Measurements from ENCODE around the gene TSPAN11.

The TSPAN11 gene

DNA sequence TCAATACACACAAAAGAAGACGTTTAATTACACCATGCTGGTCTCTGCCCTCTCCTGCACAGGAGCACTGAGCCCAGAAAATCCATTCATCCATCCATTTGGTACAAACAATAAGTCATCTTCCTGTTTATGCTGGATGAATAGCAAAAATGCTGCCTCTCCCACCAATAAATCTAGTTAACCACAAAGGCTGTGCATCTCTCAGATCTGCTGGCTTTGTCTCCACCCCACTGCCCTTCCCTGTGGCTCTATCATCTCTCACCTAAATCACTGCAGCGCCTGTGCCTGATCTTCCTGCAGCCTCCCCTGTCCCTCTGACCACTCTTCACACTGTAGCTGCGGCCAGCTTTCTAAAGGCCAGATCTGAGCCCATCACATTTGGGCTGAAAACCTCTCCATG is 74.2 kb downstream of the TSPAN11 start:
- DNase-seq (ENCODE audit: insufficient read length, low spot score) (no peak), FAIRE-seq (no peak)
- TF ChIP-seq, protein P1, sequence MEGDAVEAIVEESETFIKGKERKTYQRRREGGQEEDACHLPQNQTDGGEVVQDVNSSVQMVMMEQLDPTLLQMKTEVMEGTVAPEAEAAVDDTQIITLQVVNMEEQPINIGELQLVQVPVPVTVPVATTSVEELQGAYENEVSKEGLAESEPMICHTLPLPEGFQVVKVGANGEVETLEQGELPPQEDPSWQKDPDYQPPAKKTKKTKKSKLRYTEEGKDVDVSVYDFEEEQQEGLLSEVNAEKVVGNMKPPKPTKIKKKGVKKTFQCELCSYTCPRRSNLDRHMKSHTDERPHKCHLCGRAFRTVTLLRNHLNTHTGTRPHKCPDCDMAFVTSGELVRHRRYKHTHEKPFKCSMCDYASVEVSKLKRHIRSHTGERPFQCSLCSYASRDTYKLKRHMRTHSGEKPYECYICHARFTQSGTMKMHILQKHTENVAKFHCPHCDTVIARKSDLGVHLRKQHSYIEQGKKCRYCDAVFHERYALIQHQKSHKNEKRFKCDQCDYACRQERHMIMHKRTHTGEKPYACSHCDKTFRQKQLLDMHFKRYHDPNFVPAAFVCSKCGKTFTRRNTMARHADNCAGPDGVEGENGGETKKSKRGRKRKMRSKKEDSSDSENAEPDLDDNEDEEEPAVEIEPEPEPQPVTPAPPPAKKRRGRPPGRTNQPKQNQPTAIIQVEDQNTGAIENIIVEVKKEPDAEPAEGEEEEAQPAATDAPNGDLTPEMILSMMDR (IDR thresholded peaks at IDR 0.05; ENCODE audit: insufficient read depth, missing control alignments) = no peak

GRCh38 chr12:31001581-31002360 is 75.2 kb downstream of the TSPAN11 start:
- TF ChIP-seq, protein P1 (IDR thresholded peaks at IDR 0.05; ENCODE audit: insufficient read depth, missing control alignments) = no peak
- no peak for FAIRE-seq
- no peak for DNase-seq (ENCODE audit: insufficient read length, low spot score)

DNA sequence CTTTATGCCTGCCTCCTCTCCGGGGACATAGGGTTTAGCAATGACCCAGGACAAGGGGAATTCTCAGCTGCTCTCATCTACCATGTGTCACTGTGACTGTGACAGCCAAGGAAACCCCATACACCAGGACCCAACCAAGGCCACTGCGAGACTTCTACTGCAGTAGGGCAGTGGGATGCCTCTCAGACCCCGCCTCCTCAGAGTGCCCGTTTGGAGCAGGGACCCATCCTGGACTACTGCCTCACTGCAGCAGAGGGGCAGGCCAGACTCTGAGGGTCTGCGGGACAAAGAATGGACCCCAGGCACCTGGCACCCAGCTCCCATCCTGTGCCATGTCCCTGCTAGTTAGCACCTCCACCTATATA is 75.8 kb downstream of the TSPAN11 start:
- no peak for FAIRE-seq
- no peak for DNase-seq (ENCODE audit: insufficient read length, low spot score)
- TF ChIP-seq, protein P1 (IDR thresholded peaks at IDR 0.05; ENCODE audit: insufficient read depth, missing control alignments) = no peak

- DNase-seq (ENCODE audit: insufficient read length, low spot score) (no peak), FAIRE-seq (no peak)
- TF ChIP-seq, protein P1 (IDR thresholded peaks at IDR 0.05; ENCODE audit: insufficient read depth, missing control alignments) = no peak
Measured at GRCh38 chr12:31002999-31003398, 76.5 kb downstream of the TSPAN11 start.

DNA sequence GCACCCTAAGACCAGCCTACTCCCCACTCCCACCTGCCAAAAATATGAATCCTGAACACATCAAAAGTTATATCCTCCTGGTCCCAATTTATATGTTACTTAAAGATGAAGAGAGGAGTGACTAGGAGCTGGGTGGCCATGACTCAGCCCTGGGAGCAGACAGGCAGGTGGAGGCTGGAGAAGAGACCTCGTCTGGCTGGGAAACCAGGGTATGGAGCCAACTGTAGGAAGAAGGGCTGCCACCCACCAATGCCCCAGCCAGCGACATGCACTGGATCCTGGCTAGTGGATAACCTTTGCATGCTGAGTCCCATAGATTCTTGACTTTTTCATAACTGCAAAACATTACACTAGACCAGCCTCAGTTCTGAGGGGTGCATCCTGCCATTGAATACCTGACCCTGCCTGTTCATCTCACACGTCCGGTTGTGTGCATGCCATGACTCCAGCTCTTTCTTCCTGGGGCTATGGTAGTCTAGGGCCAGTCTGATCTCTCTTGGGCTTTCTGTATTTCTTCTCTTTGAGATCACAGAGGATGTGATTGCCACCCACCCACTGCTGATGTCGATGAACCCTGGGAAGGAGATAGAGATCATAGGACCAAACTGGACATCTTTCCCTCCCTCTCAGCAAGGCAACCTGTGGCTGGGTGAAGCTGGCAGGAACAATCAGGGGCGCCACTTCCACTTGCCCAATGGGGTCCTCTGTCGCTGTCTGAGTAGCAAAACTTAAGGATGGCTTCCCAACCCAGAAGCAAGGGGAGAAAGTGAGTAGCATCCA is 77.5 kb downstream of the TSPAN11 start:
- DNase-seq (ENCODE audit: insufficient read length, low spot score) = no peak
- FAIRE-seq = no peak
- TF ChIP-seq, protein P1 (IDR thresholded peaks at IDR 0.05; ENCODE audit: insufficient read depth, missing control alignments) = no peak

DNA sequence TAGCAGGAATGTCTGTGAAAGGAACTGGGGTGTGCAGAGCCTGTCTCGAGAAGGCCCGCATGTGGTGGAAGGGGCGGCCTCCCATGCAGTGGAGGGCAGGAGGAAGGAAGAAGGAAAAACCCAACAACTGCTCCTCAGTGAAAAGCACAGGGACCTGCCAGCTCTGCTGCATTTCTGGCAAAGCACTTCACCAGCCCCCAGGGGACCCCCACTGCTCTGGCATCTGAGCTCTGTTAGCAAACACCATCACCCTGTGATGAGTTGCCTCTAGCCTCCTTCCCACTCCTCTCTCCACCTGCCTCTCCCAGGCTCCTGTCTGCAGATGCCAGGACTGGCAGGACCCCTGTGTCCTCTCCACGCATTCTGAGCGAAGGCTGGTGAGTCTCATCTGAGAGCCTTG is 78.1 kb downstream of the TSPAN11 start:
- TF ChIP-seq, protein P1 (IDR thresholded peaks at IDR 0.05; ENCODE audit: insufficient read depth, missing control alignments) = no peak
- DNase-seq (ENCODE audit: insufficient read length, low spot score) (peak; percentile 3), FAIRE-seq (no peak)
